Mononuclear cell (primary cell): Measurements from ENCODE around the gene OR2Z1. TPM values are rescaled to one million over a fixed set of nuclear protein-coding genes. Genes with fewer than 3 reads are reported as not detected.
"Not testable (repeated sequence)": the region's sequence is repeated elsewhere in the genome, so short reads cannot be mapped to it uniquely, and the experiment has no call there.

Experiments
- H3K27me3 ChIP-seq: 2 replicates; pipeline ENCODE4 v1.6.0; 2011; ENCODE audit warnings: low read length, control low read depth; ENCODE audit not compliant: insufficient read depth
- H3K4me1 ChIP-seq: 2 replicates; pipeline ENCODE4 v1.5.1; 2011; ENCODE audit warnings: mild to moderate bottlenecking, low read length, control low read depth; ENCODE audit not compliant: insufficient read depth
- H3K4me3 ChIP-seq: 2 replicates; pipeline ENCODE4 v1.5.1; 2011; ENCODE audit warnings: mild to moderate bottlenecking, low read length, moderate library complexity
- H3K9me3 ChIP-seq: 2 replicates; pipeline ENCODE4 v1.5.1; 2011; ENCODE audit warnings: low read depth, mild to moderate bottlenecking, control low read depth, low read length
- total RNA-seq: library from RNA; depleted of rRNA; stranded (reverse); fragments of >200 nt; gene quantifications from one replicate; pipeline ENCODE4 v1.2.3, GENCODE V29; 2012

The OR2Z1 gene
- total RNA-seq, 1 donor = not detected

GRCh38 chr19:8696993-8697392 lies 24.4 kb upstream of the OR2Z1 start:
- no peaks in the 10 kb centered on the region for H3K27me3 ChIP-seq
- peaks cover 13% of the 10 kb centered on the region for H3K4me1 ChIP-seq
- H3K4me3 ChIP-seq = no peak overlapping the region
- no peaks in the 10 kb centered on the region for H3K9me3 ChIP-seq

GRCh38 chr19:8697671-8698432 lies 23.6 kb upstream of the OR2Z1 start:
- H3K9me3 ChIP-seq = no peaks in the 10 kb centered on the region
- H3K4me3 ChIP-seq = no peak overlapping the region
- H3K27me3 ChIP-seq = no peaks in the 10 kb centered on the region
- peaks cover 20% of the 10 kb centered on the region for H3K4me1 ChIP-seq

GRCh38 chr19:8698433-8699063 lies 22.9 kb upstream of the OR2Z1 start, which contains the start of gene ACTL9:
Gene ACTL9 (minus strand): TSS chr19:8698795. CDS start chr19:8698701, 94 bp downstream.
- Histone ChIP-seq H3K4me3 (no peak within 1 kb of the TSS), H3K27me3 (no peaks in the 10 kb centered on the region), H3K4me1 (peaks cover 25% of the 10 kb centered on the region), H3K9me3 (no peaks in the 10 kb centered on the region)

GRCh38 chr19:8699908-8700307 lies 21.5 kb upstream of the OR2Z1 start:
- Histone ChIP-seq H3K27me3 (no peaks in the 10 kb centered on the region), H3K9me3 (no peaks in the 10 kb centered on the region), H3K4me1 (peaks cover 29% of the 10 kb centered on the region), H3K4me3 (no peak overlapping the region)

GRCh38 chr19:8700956-8701355 lies 20.5 kb upstream of the OR2Z1 start:
- no peak overlapping the region for H3K4me3 ChIP-seq
- no peaks in the 10 kb centered on the region for H3K27me3 ChIP-seq
- H3K4me1 ChIP-seq = peaks cover 34% of the 10 kb centered on the region
- H3K9me3 ChIP-seq = no peaks in the 10 kb centered on the region

GRCh38 chr19:8702350-8702749 lies 19.1 kb upstream of the OR2Z1 start:
- Histone ChIP-seq H3K4me1 (peaks cover 35% of the 10 kb centered on the region), H3K27me3 (no peaks in the 10 kb centered on the region), H3K9me3 (no peaks in the 10 kb centered on the region), H3K4me3 (no peak overlapping the region)

DNA sequence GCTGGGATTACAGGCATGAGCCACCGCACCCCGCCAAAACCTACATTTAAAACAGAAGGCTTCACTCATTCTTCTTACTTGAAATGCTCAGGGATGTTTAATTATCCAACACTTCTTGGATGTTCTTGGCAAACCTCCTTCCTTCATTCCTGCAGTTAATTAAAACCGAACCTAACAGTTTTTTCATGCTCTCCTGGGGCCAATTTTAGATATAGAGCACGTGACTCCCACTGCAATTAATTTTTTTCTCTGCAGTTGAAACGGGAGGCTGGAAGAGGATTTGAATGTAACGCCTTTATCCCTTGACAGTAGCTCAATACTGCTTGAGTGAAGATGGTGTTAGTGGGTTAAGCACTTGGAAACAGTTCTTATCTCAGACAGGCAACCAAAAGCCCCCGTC lies 18.2 kb upstream of the OR2Z1 start:
- H3K4me3 ChIP-seq = no peak overlapping the region
- no peaks in the 10 kb centered on the region for H3K27me3 ChIP-seq
- H3K4me1 ChIP-seq = peaks cover 35% of the 10 kb centered on the region
- H3K9me3 ChIP-seq = no peaks in the 10 kb centered on the region

GRCh38 chr19:8705304-8705703 lies 16.1 kb upstream of the OR2Z1 start:
- H3K9me3 ChIP-seq, H3K27me3 ChIP-seq, H3K4me3 ChIP-seq: not testable (repeated sequence)
- peaks cover 35% of the 10 kb centered on the region for H3K4me1 ChIP-seq

DNA sequence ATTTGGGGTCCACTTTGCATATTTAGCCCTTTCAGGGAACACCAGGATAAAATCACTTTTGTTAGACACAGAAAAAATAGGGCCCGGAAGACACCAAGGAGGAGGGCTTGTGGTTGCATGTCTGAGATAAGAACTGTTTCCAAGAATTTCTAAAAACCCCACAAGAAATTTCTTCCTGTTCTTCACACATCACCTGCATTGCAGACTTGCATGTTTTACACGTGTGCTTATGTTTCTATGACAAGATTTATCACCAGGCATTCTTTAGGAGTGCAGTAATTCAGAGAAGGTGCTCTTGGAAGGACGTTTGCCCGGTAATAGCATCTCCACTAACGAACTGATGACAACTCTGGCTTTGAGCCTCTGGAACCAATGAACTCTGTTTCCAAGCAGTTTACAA lies 15.7 kb upstream of the OR2Z1 start:
- Histone ChIP-seq H3K27me3 (no peaks in the 10 kb centered on the region), H3K9me3 (no peaks in the 10 kb centered on the region), H3K4me3 (no peak overlapping the region), H3K4me1 (peaks cover 33% of the 10 kb centered on the region)

DNA sequence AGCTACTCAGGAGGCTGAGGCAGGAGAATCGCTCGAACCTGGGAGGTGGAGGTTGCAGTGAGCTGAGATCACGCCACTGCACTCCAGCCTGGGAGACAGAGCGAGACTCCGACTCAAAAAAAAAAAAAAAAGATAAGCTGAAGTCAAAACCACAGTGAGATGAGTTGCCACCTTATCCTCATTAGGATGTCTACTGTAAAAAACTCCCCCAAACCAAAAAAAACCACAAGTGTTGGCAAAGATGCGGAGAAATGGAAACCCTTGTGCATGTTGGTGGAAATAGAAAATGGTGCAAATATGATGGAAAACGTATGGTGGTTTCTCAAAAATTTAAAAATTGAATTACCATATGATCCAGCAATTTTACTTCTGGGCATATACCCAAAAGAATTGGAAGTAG lies 11.1 kb upstream of the OR2Z1 start:
- not testable (repeated sequence) for H3K4me1 ChIP-seq, H3K4me3 ChIP-seq
- peaks cover 11% of the 10 kb centered on the region for H3K9me3 ChIP-seq

DNA sequence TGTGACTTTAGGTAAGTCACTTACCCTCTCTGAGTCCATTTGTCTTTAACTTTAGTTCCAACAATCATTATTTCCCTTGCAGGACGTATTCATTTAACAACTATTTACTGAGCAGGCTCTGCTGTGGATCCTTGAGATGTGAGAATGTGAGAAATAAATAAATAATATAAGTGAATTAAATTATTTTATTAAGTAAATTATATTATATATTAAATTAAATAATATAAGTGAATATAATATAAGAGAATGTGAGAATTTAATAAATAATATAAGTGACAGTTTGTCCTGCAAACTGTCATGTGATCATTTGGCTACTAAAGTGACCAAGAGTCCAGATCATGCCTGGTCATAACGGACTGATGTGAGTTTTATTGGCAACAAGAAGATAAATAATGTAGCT lies 598 bp downstream of the OR2Z1 start:
- H3K27me3 ChIP-seq = no peaks in the 10 kb centered on the region
- H3K9me3 ChIP-seq = no peaks in the 10 kb centered on the region
- no peaks in the 10 kb centered on the region for H3K4me1 ChIP-seq
- no peak overlapping the region for H3K4me3 ChIP-seq

More for the DNA sequence above, 11.1 kb upstream of the OR2Z1 start:
- not testable (repeated sequence) for H3K27me3 ChIP-seq

DNA sequence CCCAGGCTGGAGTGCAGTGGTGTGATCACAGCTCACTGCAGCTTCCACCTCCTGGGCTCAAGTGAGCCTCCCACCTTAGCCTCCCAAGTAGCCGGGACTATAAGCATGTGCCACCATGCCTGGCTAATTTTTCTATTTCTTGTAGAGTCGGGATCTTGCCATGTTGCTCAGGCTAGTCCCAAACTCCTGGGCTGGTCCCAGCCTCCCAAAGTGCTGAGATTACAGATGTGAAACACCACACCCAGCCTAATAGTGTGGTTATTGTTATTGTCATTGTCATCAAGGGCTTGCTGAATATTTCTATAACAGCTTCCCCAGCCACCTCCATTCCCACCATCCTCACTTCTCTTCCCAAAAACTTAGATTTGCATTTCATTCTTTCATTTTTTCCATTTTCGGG lies 2.8 kb downstream of the OR2Z1 start:
- Histone ChIP-seq H3K27me3 (no peaks in the 10 kb centered on the region), H3K9me3 (no peaks in the 10 kb centered on the region), H3K4me1 (no peaks in the 10 kb centered on the region), H3K4me3 (no peak overlapping the region)

DNA sequence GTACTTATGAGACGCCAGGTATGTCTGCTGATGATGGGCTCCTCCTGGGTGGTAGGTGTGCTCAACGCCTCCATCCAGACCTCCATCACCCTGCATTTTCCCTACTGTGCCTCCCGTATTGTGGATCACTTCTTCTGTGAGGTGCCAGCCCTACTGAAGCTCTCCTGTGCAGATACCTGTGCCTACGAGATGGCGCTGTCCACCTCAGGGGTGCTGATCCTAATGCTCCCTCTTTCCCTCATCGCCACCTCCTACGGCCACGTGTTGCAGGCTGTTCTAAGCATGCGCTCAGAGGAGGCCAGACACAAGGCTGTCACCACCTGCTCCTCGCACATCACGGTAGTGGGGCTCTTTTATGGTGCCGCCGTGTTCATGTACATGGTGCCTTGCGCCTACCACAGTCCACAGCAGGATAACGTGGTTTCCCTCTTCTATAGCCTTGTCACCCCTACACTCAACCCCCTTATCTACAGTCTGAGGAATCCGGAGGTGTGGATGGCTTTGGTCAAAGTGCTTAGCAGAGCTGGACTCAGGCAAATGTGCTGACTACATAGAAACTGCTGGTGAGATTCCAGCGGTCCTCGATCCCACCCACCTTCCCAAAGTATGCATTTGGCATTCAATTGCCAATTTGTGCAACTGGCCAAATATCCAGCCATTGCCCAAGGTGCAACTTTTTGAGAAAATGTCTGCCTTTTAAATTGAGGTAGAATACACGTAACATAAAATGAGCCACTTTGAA lies 10.2 kb downstream of the OR2Z1 start:
- Histone ChIP-seq H3K27me3 (no peaks in the 10 kb centered on the region), H3K4me1 (no peaks in the 10 kb centered on the region), H3K9me3 (no peaks in the 10 kb centered on the region), H3K4me3 (no peak overlapping the region)

DNA sequence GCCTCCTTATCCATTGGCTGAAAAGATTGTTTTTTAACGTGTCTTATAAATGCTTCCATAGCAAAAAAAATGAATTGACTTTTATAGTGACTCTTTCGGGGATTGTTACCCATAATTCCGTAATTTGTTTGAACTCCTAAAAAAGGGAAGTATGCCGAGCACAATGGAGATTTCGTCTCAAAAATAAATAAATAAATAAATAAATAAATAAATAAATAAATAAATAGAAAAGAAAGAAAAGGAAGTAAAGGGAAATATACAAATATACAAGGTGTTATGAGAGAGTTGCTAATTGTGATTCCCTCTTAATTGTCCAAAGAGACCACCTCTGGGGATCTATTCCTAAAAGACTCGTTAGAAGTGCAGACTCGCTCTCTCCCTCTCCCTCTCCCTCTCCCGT lies 16.9 kb downstream of the OR2Z1 start:
- H3K4me3 ChIP-seq = no peak overlapping the region
- H3K9me3 ChIP-seq = no peaks in the 10 kb centered on the region
- no peaks in the 10 kb centered on the region for H3K4me1 ChIP-seq
- H3K27me3 ChIP-seq = no peaks in the 10 kb centered on the region

- H3K9me3 ChIP-seq, H3K4me3 ChIP-seq, H3K4me1 ChIP-seq, H3K27me3 ChIP-seq: not testable (repeated sequence)
Observed at GRCh38 chr19:8739291-8740065, 18.0 kb downstream of the OR2Z1 start.
